ENCODE data around the gene ZNF184. TPM values are rescaled to one million over a fixed set of nuclear protein-coding genes. Genes with fewer than 3 reads are reported as not detected.
A peak's percentile ranks its signal among the peaks of the same experiment; 100 is the strongest.

ZNF184 gene
- total and polyA plus RNA-seq, 9 of the 15 experiments (the other 6 are each of a cell fraction or from before 2014, with no cell fraction given) = 7.6 to 22.2 (median 12.8) TPM

GRCh38 chr6:27478706-27479318 is 5.9 kb upstream of the ZNF184 start:
- no peaks in the 10 kb centered on the region for H4K20me1 ChIP-seq (replicated peaks; ENCODE audit: control insufficient read depth, insufficient read depth, low read length)
- peaks cover 4 to 12% of the 10 kb centered on the region in 2 experiments; a peak in 2 of 5 replicates for H3K4me1 ChIP-seq (replicated peaks in 1 of 2; ENCODE audit: control insufficient read depth in 2 of 2, insufficient read depth in 2 of 2, low read length in 2 of 2)
- no peaks in the 10 kb centered on the region for H3K27me3 ChIP-seq (ENCODE audit: control insufficient read depth in 2 of 2, insufficient read depth in 2 of 2, low read length in 2 of 2)
- ChIA-PET POLR2A (interaction anchor here (0.7 to 1.2 kb wide), 13 partner anchors 17 to 331 kb away, joined by 3 to 8 read pairs (median 4); a partner anchor contains a TSS), CTCF (ENCODE audit: low intra/inter-chr PET ratio) (interaction anchor here (0.5 kb wide), 1 partner anchor 317 kb away, joined by 4 read pairs; no protein-coding TSS in a partner anchor)
- H3K9me3 ChIP-seq (replicated peaks; ENCODE audit: control insufficient read depth, insufficient read depth, low read depth, low read length) = no peaks in the 10 kb centered on the region
- 1% methylated on average over 28 of the region's 28 CpGs for WGBS (ENCODE audit: insufficient coverage, low coverage, missing lambda C conversion rate)
- H3K79me2 ChIP-seq (ENCODE audit: control insufficient read depth, insufficient read depth, low read length) = peaks cover 8% of the 10 kb centered on the region; the same call in 2 of the 3 replicates
- BruUV-seq (replicated peaks) = no TSS peak
- in situ Hi-C loops (cut with MboI) (no loop called here), intact Hi-C loops (cut with micrococcal nuclease) (loop anchor here (1.0 to 10.0 kb wide), 6 partner anchors 24 to 924 kb away; no protein-coding TSS in a partner anchor)
- DNase-seq (ENCODE audit: extremely low read depth in 1 of 4, low spot score in 3 of 4) (peak; percentile 53 to 93 (median 70)), FAIRE-seq (peak; percentile 60), ATAC-seq (peak; percentile 86)
- no peaks in the 10 kb centered on the region for H3K36me3 ChIP-seq (ENCODE audit: control insufficient read depth, insufficient read depth, low read length)
- H3K9me1 ChIP-seq (ENCODE audit: control insufficient read depth, insufficient read depth, low read length) = no peaks in the 10 kb centered on the region
- peak overlapping the region; percentile 85 for H3K27ac ChIP-seq (ENCODE audit: extremely low read depth, low read depth, low read length)
- peak overlapping the region; percentile 95 for H2AFZ ChIP-seq (ENCODE audit: low read depth, low read length)
- peak overlapping the region; percentile 64 for H3K4me3 ChIP-seq
- H3K9ac ChIP-seq (ENCODE audit: insufficient read depth in 1 of 2, low read depth in 2 of 2, low read length in 2 of 2) = peak overlapping the region; percentile 87 to 88; a peak in 3 of 4 replicates
- H3K4me2 ChIP-seq (ENCODE audit: insufficient read depth, low read length) = peak overlapping the region; percentile 89
- TF ChIP-seq DACH1 (IDR thresholded peaks at IDR 0.05; ENCODE audit: partially characterized antibody) (no peak), ARNT (IDR thresholded peaks at IDR 0.05) (peak; percentile 57 to 87; a peak in 2 of 4 replicates), MCM2 (IDR thresholded peaks at IDR 0.05; ENCODE audit: low read depth) (no peak), HES1 (IDR thresholded peaks at IDR 0.05; ENCODE audit: low read depth) (peak; percentile 43; the same call in 1 of the 2 replicates), BRD4 (IDR thresholded peaks at IDR 0.05) (peak; percentile 97), SPI1 (IDR thresholded peaks at IDR 0.05; ENCODE audit: borderline replicate concordance, low read depth, low read length) (no peak), ZNF146 (CRISPR knock-in tag; IDR thresholded peaks at IDR 0.05; ENCODE audit: unreplicated experiment) (no peak), ELK1 (CRISPR knock-in tag; IDR thresholded peaks at IDR 0.05) (no peak), TEAD4 (IDR thresholded peaks at IDR 0.05; ENCODE audit: low read length) (peak; percentile 85), TEAD4 (CRISPR knock-in tag; IDR thresholded peaks at IDR 0.05; ENCODE audit: borderline replicate concordance) (no peak), SFPQ (IDR thresholded peaks at IDR 0.05; ENCODE audit: low read depth, low read length) (no peak), ZNF740 (CRISPR knock-in tag; IDR thresholded peaks at IDR 0.05) (no peak), ZNF740 (tag; IDR thresholded peaks at IDR 0.05) (no peak), EP400 (IDR thresholded peaks at IDR 0.05) (peak; percentile 59), ZNF668 (CRISPR knock-in tag; IDR thresholded peaks at IDR 0.05) (peak; percentile 51; the same call in 1 of the 2 replicates), SRSF7 (optimal IDR thresholded peaks at IDR 0.05; ENCODE audit: low read depth, low read length) (no peak), PRMT5 (CRISPR knock-in tag; IDR thresholded peaks at IDR 0.05) (no peak)

All from K562 (cell line).